Suprapubic skin (tissue), 4 donors: ENCODE results near the gene APCDD1. TPM values are rescaled to one million over a fixed set of nuclear protein-coding genes. Genes with fewer than 3 reads are reported as not detected.

Source experiments
- DNase-seq, 2 donors: peaks; one replicate each; pipeline ENCODE4 v3.0.0-alpha.2; 2019; ENCODE audit warnings: low spot score in 2 of 2
- H3K27ac ChIP-seq: fragments of 200-600 bp; sonication (generic); one replicate; pipeline ENCODE4 v1.5.1; 2019
- H3K27me3 ChIP-seq: fragments of 200-600 bp; sonication (generic); one replicate; pipeline ENCODE4 v1.5.1; 2019
- H3K36me3 ChIP-seq: fragments of 200-600 bp; sonication (generic); one replicate; pipeline ENCODE4 v1.5.1; 2019
- H3K4me1 ChIP-seq: fragments of 200-600 bp; sonication (generic); one replicate; pipeline ENCODE4 v1.5.1; 2019
- H3K4me3 ChIP-seq: fragments of 200-600 bp; sonication (generic); one replicate; pipeline ENCODE4 v1.5.1; 2019; ENCODE audit warnings: mild to moderate bottlenecking
- H3K9me3 ChIP-seq: fragments of 200-600 bp; sonication (generic); one replicate; pipeline ENCODE4 v1.5.1; 2019
- CTCF ChIP-seq, 2 donors: fragments of 200-600 bp in 1 of 2; fragments of 450-650 bp in 1 of 2; sonication (generic) in 1 of 2; IDR thresholded peaks; one replicate each; pipeline ENCODE4 v1.5.1; 2016 to 2019; ENCODE audit warnings: antibody characterized with exemption in 2 of 2, mild to moderate bottlenecking in 1 of 2, moderate library complexity in 1 of 2
- EP300 ChIP-seq: sonication (generic); formaldehyde crosslinking; IDR thresholded peaks from one replicate; pipeline ENCODE4 v1.6.1; 2017; ENCODE audit warnings: antibody characterized with exemption
- POLR2A ChIP-seq, 2 donors: fragments of 450-650 bp; IDR thresholded peaks; one replicate each; pipeline ENCODE4 v1.6.1; 2017; ENCODE audit warnings: antibody characterized with exemption in 2 of 2, mild to moderate bottlenecking in 2 of 2, moderate library complexity in 2 of 2
- POLR2AphosphoS5 ChIP-seq, 3 donors: sonication (generic); formaldehyde crosslinking; IDR thresholded peaks; one replicate each; pipeline ENCODE4 v1.6.1; 2017; ENCODE audit warnings: antibody characterized with exemption in 3 of 3
- WGBS: methylation state at CpG from one replicate; pipeline ENCODE4 v1.1.5; 2018; 5-methylcytosine and 5-hydroxymethylcytosine counted together
- total RNA-seq, 4 donors: library from RNA; depleted of rRNA; stranded (reverse); fragments of >200 nt; gene quantifications; one replicate each; pipeline ENCODE4 v1.1.0, GENCODE V29; 2016

Gene APCDD1
- total RNA-seq, 4 donors from 2014 or later = 110 to 308 (median 140) TPM

- H3K27me3 ChIP-seq = no peaks in the 10 kb centered on the region
- no peak for DNase-seq
- no peak for TF ChIP-seq CTCF (IDR thresholded peaks at IDR 0.05)
- TF ChIP-seq POLR2AphosphoS5 (IDR thresholded peaks at IDR 0.05) = no peak
- TF ChIP-seq EP300 = no peak
- TF ChIP-seq POLR2A (IDR thresholded peaks at IDR 0.05) = no peak
- 65% methylated on average over 6 of the region's 6 CpGs for WGBS
- H3K27ac ChIP-seq = no peak overlapping the region
- H3K4me1 ChIP-seq = peaks cover 27% of the 10 kb centered on the region
- no peak overlapping the region for H3K4me3 ChIP-seq
- H3K9me3 ChIP-seq = no peaks in the 10 kb centered on the region
- H3K36me3 ChIP-seq = peaks cover 50% of the 10 kb centered on the region
These were observed 32.7 kb downstream of the APCDD1 start for GRCh38 chr18:10487154-10487553.

GRCh38 chr18:10488017-10488416 lies 33.6 kb downstream of the APCDD1 start:
- peaks cover 49% of the 10 kb centered on the region for H3K36me3 ChIP-seq
- no peak for DNase-seq
- H3K4me1 ChIP-seq = peaks cover 27% of the 10 kb centered on the region
- no peaks in the 10 kb centered on the region for H3K9me3 ChIP-seq
- no peak overlapping the region for H3K4me3 ChIP-seq
- no peaks in the 10 kb centered on the region for H3K27me3 ChIP-seq
- H3K27ac ChIP-seq = no peak overlapping the region
- WGBS = 38% methylated on average over 4 of the region's 4 CpGs
- no peak for TF ChIP-seq POLR2A (IDR thresholded peaks at IDR 0.05)

GRCh38 chr18:10490401-10491165 lies 36.1 kb downstream of the APCDD1 start:
- no peak for DNase-seq
- H3K36me3 ChIP-seq = peaks cover 32% of the 10 kb centered on the region
- no peak for TF ChIP-seq POLR2A (IDR thresholded peaks at IDR 0.05)
- no peak for TF ChIP-seq CTCF (IDR thresholded peaks at IDR 0.05)
- no peak overlapping the region for H3K4me3 ChIP-seq
- no peaks in the 10 kb centered on the region for H3K9me3 ChIP-seq
- no peak overlapping the region for H3K27ac ChIP-seq
- 71% methylated on average over 11 of the region's 14 CpGs for WGBS
- peaks cover 27% of the 10 kb centered on the region for H3K4me1 ChIP-seq
- H3K27me3 ChIP-seq = no peaks in the 10 kb centered on the region

GRCh38 chr18:10495936-10496335 lies 41.5 kb downstream of the APCDD1 start:
- Histone ChIP-seq H3K4me3 (no peak overlapping the region), H3K4me1 (peaks cover 17% of the 10 kb centered on the region), H3K9me3 (no peaks in the 10 kb centered on the region), H3K27me3 (no peaks in the 10 kb centered on the region), H3K36me3 (no peaks in the 10 kb centered on the region), H3K27ac (no peak overlapping the region)
- TF ChIP-seq POLR2A (IDR thresholded peaks at IDR 0.05) (no peak), EP300 (no peak), CTCF (IDR thresholded peaks at IDR 0.05) (no peak), POLR2AphosphoS5 (IDR thresholded peaks at IDR 0.05) (no peak)
- WGBS = 51% methylated on average over 2 of the region's 2 CpGs
- DNase-seq = no peak

- Histone ChIP-seq H3K36me3 (no peaks in the 10 kb centered on the region), H3K27me3 (no peaks in the 10 kb centered on the region), H3K4me3 (no peak overlapping the region), H3K9me3 (no peaks in the 10 kb centered on the region), H3K27ac (no peak overlapping the region), H3K4me1 (peaks cover 17% of the 10 kb centered on the region)
- TF ChIP-seq EP300 (no peak), POLR2A (IDR thresholded peaks at IDR 0.05) (no peak), POLR2AphosphoS5 (IDR thresholded peaks at IDR 0.05) (no peak), CTCF (IDR thresholded peaks at IDR 0.05) (no peak)
- DNase-seq = no peak
These were observed 42.8 kb downstream of the APCDD1 start for GRCh38 chr18:10497206-10497749.
